ENCODE measurements around the gene TDRKH. TPM values are rescaled to one million over a fixed set of nuclear protein-coding genes. Genes with fewer than 3 reads are reported as not detected.

The TDRKH gene
- total RNA-seq, 4 donors from 2014 or later, result 1.2 to 5.0 (median 3.6) TPM

GRCh38 chr1:151828921-151829320 is 38.6 kb upstream of the TDRKH start:
- Histone ChIP-seq H3K27ac (no peak overlapping the region), H3K4me1 (peaks cover 0 to 34% (median 3%) of the 10 kb centered on the region in 4 donors), H3K9me3 (no peaks in the 10 kb centered on the region), H3K27me3 (no peaks in the 10 kb centered on the region), H3K36me3 (no peaks in the 10 kb centered on the region), H3K4me3 (no peak overlapping the region)
- TF ChIP-seq POLR2A (IDR thresholded peaks at IDR 0.05), result no peak
- no peak for TF ChIP-seq CTCF (IDR thresholded peaks at IDR 0.05)
- DNase-seq, result no peak

DNA sequence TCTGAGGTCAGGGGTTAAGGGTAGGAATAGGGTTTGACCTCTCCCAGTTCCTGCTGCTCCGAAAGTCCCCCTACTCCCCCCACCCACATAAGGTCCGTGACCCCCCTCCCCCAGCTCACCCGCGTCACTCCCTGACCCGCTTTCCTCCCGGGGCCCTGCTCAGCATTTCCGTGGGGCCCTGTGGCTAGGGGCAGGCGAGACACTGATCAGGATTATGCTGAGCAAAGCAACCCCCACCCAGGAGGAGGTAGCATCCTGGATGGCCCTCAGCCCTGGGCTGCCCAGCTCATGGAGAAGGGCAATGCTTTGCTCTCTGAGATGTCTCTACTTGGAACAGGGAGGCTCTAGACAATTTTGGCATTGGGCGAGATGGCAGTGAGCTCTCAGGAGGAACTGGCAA is 37.6 kb upstream of the TDRKH start:
- no peak for DNase-seq
- Histone ChIP-seq H3K36me3 (no peaks in the 10 kb centered on the region), H3K4me3 (no peak overlapping the region), H3K27me3 (no peaks in the 10 kb centered on the region), H3K27ac (peak overlapping the region in 1 of 4 donors; percentile 25), H3K9me3 (no peaks in the 10 kb centered on the region), H3K4me1 (peaks cover 0 to 23% (median 3%) of the 10 kb centered on the region in 4 donors)
- TF ChIP-seq CTCF (IDR thresholded peaks at IDR 0.05) (no peak), POLR2A (IDR thresholded peaks at IDR 0.05) (no peak)

DNA sequence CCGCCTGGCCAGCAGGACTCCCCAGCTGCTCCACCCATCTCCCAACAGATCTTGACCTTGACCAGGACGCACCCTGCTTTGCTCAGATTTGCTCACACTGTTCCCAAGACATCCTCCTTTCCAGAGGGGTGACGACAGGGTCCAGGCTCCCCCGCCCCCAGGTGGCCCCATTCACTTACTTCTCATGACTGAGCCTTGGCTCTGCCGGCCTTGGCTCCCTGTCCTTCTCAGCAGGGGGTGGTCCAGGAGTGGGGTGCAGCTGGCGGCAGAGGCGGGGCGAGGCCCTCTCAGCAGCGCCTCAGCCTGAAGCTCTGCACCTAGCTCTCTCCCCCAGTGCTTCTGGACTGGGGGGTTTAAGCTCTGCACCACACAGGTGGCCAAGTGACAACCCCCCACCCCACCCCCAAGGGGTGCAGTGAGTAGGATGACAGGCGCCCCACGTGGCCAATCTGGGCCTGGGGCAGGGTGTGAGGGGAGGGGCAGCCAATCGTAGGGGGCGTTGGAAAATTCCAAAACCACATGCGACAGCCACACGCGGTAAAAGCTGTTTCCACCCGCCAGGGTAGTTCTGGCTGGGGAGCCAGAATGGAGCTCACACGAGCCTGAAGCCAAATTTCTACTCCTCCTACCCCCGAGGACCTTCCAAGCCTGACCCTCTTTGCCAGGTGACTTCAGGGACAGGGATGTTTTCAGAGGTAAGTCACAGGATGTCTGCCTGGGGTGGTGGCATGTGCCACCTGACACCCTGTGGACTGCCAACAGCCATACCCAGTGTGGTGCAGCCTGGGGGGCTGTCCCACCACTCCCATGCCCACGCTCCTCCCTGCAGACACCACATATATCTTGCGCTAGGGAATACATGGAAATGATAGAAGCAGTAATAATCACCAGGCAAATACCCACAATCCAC is 35.7 kb upstream of the TDRKH start:
- H3K36me3 ChIP-seq, result no peaks in the 10 kb centered on the region
- H3K4me1 ChIP-seq, result peaks cover 0 to 15% (median 3%) of the 10 kb centered on the region in 4 donors
- DNase-seq, result peak in 1 of 3 donors; percentile 71
- no peaks in the 10 kb centered on the region for H3K9me3 ChIP-seq
- peak overlapping the region in 1 of 4 donors; percentile 10 for H3K4me3 ChIP-seq
- H3K27ac ChIP-seq, result peak overlapping the region in 1 of 4 donors; percentile 36
- TF ChIP-seq CTCF (IDR thresholded peaks at IDR 0.05) (no peak), POLR2A (IDR thresholded peaks at IDR 0.05) (no peak)
- no peaks in the 10 kb centered on the region for H3K27me3 ChIP-seq

GRCh38 chr1:151825204-151825603 is 34.9 kb upstream of the TDRKH start:
- DNase-seq, result no peak
- no peak overlapping the region for H3K4me3 ChIP-seq
- peaks cover 0 to 14% (median 3%) of the 10 kb centered on the region in 4 donors for H3K4me1 ChIP-seq
- no peaks in the 10 kb centered on the region for H3K27me3 ChIP-seq
- H3K27ac ChIP-seq, result peak overlapping the region in 1 of 4 donors; percentile 36
- no peaks in the 10 kb centered on the region for H3K9me3 ChIP-seq
- no peak for TF ChIP-seq CTCF (IDR thresholded peaks at IDR 0.05)
- no peak for TF ChIP-seq POLR2A (IDR thresholded peaks at IDR 0.05)
- no peaks in the 10 kb centered on the region for H3K36me3 ChIP-seq

- Histone ChIP-seq H3K36me3 (no peaks in the 10 kb centered on the region), H3K27ac (no peak overlapping the region), H3K4me3 (no peak overlapping the region), H3K4me1 (peaks cover 0 to 11% (median under 1%) of the 10 kb centered on the region in 4 donors), H3K27me3 (no peaks in the 10 kb centered on the region), H3K9me3 (no peaks in the 10 kb centered on the region)
- no peak for DNase-seq
- TF ChIP-seq POLR2A (IDR thresholded peaks at IDR 0.05) (no peak), CTCF (IDR thresholded peaks at IDR 0.05) (no peak)
These were observed 32.9 kb upstream of the TDRKH start for GRCh38 chr1:151823175-151823574.
